Hepatic stellate cell (primary cell): ENCODE results near the gene CDHR2.
A peak's percentile ranks its signal among the peaks of the same experiment; 100 is the strongest.

Source experiments
- DNase-seq: peaks from one replicate; pipeline ENCODE4 v3.0.0; 2011; ENCODE audit warnings: low spot score

CDHR2 gene

GRCh38 chr5:176548967-176549444, at the start of gene CDHR2:
Gene CDHR2 (plus strand): TSS chr5:176549342. CDS start chr5:176565353, 16,011 bp downstream.
- DNase-seq, result no peak

- DNase-seq, result no peak
Observed at GRCh38 chr5:176500511-176500910, 48.6 kb upstream of the CDHR2 start.

GRCh38 chr5:176501333-176501732, 47.8 kb upstream of the CDHR2 start:
- DNase-seq, result peak; percentile 74

GRCh38 chr5:176503496-176503895, 45.6 kb upstream of the CDHR2 start:
- no peak for DNase-seq

- no peak for DNase-seq
Observed at GRCh38 chr5:176507911-176508310, 41.2 kb upstream of the CDHR2 start.

GRCh38 chr5:176508603-176509002, 40.5 kb upstream of the CDHR2 start:
- no peak for DNase-seq

- DNase-seq, result no peak
Observed at GRCh38 chr5:176513788-176514187, 35.4 kb upstream of the CDHR2 start.

- no peak for DNase-seq
Observed at GRCh38 chr5:176514244-176514950, 34.7 kb upstream of the CDHR2 start.

- DNase-seq, result no peak
Observed at GRCh38 chr5:176515396-176515795, 33.7 kb upstream of the CDHR2 start.

- no peak for DNase-seq
Observed at GRCh38 chr5:176517053-176517661, 32.0 kb upstream of the CDHR2 start.

- no peak for DNase-seq
Observed at GRCh38 chr5:176519810-176520720, 29.1 kb upstream of the CDHR2 start.

- DNase-seq, result no peak
Observed at GRCh38 chr5:176521286-176521685, 27.9 kb upstream of the CDHR2 start.

- no peak for DNase-seq
Observed at GRCh38 chr5:176521699-176522263, 27.4 kb upstream of the CDHR2 start.

GRCh38 chr5:176524138-176524537, 25.0 kb upstream of the CDHR2 start:
- DNase-seq, result no peak

- DNase-seq, result no peak
Observed at GRCh38 chr5:176524987-176525386, 24.2 kb upstream of the CDHR2 start.

GRCh38 chr5:176525677-176526076, 23.5 kb upstream of the CDHR2 start:
- no peak for DNase-seq

- no peak for DNase-seq
Observed at GRCh38 chr5:176526462-176526861, 22.7 kb upstream of the CDHR2 start.

- DNase-seq, result no peak
Observed at GRCh38 chr5:176527246-176528222, 21.6 kb upstream of the CDHR2 start.

- no peak for DNase-seq
Observed at GRCh38 chr5:176528301-176528700, 20.8 kb upstream of the CDHR2 start.

- no peak for DNase-seq
Observed at GRCh38 chr5:176528761-176529115, 20.4 kb upstream of the CDHR2 start.

- no peak for DNase-seq
Observed at GRCh38 chr5:176529116-176529740, 19.9 kb upstream of the CDHR2 start.
